ENCODE measurements around the gene NEURL1.
"Not testable (repeated sequence)": the region's sequence is repeated elsewhere in the genome, so short reads cannot be mapped to it uniquely, and the experiment has no call there.

NEURL1 gene

GRCh38 chr10:103627111-103627892, 133.8 kb downstream of the NEURL1 start:
- no peak for DNase-seq

- no peak for DNase-seq
These were observed 134.4 kb downstream of the NEURL1 start for GRCh38 chr10:103627893-103628292.

- no peak for DNase-seq
These were observed 136.1 kb downstream of the NEURL1 start for GRCh38 chr10:103629581-103629980.

- DNase-seq = no peak
These were observed 136.7 kb downstream of the NEURL1 start for GRCh38 chr10:103630156-103630555.

DNA sequence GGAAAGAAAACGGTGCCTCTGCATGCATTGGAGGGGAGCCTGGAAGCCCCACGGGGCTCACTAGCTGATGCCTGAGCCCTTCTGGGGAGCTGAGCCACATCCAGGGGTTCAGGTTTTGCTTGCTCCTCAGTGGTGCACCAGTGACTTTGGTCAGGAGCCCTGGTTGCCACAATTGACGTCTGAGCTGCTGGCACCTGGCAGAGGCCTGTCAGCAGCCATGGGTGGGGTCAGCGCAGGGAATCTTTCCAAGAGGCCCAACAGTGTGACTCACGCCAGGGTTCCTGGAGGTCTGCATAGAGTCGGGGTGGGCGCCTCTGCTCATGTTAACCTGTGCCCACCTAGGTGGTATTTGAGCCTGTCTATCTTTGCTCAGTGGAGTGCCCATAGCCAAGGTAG, 138.7 kb downstream of the NEURL1 start:
- DNase-seq = no peak

DNA sequence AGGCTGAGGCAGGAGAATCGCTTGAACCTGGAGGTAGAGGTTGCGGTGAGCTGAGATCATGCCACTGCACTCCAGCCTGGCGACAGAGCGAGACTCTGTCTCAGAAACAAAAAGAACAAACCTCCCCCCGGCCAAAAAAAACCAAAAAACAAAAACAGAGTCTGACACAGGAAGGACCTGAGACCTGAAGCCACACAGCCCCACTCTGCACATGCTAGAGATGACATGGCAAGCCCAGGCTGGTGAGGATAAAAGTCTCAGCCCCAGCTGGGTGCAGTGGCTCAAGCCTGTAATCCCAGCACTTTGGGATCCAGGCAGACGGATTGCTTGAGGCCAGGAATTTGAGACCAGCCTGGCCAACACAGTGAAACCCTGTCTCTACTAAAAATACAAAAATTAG, 139.4 kb downstream of the NEURL1 start:
- DNase-seq = not testable (repeated sequence)

GRCh38 chr10:103633846-103634245, 140.3 kb downstream of the NEURL1 start:
- DNase-seq = no peak

- DNase-seq = no peak
These were observed 142.1 kb downstream of the NEURL1 start for GRCh38 chr10:103635580-103635979.

- no peak for DNase-seq
These were observed 143.0 kb downstream of the NEURL1 start for GRCh38 chr10:103636492-103636891.

DNA sequence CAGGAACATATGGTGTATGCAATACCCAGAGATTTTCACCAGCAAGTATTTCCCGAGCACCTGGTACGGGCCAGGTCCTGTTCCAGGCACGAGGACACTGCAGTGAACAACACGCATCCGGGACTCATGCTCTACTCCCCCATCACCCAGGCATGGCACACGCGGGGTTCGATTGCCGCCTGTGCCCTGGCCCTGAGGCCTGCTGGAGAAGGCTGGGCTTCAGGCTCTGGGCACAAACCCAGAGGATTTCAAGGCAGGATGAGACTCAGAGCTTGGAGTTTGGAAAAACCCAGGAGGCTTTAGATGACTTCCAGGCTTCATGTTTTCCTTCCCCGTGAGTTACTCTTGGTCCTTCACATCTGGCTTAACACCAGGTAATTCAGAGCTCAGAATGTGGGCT, 143.5 kb downstream of the NEURL1 start:
- DNase-seq = no peak

DNA sequence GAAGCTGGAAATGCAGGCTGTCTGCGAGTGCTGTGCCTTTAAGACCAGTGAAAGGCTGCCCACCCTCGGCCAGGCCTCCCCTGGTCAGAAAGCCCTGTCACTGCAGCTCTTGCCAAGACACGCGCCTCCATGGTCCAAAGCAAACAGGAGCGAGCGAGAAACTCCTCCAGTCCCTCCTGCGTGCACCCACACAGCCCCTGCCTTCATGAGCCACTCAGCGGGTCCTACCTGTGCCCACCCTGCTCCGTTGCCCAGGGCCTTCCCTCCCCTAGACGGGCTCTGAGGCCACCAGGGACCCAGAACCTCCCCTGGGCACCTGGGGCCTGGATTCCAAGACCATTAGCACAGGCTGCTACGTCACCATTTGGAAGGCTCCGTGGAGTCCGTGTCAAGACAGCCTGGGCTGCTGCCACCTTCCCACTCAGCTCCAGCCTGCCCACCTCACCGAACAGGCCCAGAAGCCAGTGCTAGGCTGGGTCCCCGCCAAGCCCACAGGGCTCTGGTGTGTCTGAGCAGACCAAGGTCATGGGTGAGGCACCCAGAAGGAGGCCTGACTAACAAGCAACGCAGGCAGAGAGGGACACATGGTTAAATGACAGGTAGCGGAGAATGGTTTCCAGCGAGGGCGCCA, 144.5 kb downstream of the NEURL1 start:
- DNase-seq = no peak

GRCh38 chr10:103638948-103639347, 145.4 kb downstream of the NEURL1 start:
- DNase-seq = no peak

DNA sequence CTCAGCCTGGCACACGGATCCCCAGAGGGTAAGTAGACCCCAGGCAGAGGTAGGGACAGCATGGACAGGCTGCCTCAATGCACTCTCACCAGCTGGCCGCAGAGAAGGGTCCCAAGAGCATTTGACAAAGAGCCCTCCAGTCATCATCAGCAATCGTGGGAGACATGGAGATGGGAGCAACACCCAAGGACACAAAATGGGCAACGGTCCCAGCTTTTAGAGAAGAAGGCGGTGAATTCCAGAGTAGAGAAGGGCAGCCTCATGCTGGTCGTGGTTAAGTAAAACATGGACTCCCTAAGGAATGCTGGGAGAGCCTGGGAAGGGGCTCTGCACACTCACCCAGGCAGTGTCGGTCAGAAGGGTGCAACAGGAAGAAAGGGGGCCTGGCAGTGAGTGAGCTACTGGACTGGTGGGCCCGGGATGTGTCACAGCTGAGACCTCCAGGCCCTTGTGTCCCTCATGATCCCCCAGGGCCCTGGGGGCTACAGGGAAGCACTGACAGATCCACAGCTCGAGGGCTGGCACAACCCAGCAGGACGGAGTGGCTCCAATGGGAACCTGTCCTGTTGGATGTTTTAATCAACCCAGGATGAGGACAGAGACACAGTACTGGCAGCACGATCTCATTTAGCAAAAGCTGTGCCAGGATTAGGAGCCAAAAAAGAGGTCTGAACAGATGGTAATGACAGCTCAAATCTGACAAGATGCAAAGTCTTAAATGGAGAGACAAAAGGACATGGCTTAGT, 147.1 kb downstream of the NEURL1 start:
- DNase-seq = no peak

DNA sequence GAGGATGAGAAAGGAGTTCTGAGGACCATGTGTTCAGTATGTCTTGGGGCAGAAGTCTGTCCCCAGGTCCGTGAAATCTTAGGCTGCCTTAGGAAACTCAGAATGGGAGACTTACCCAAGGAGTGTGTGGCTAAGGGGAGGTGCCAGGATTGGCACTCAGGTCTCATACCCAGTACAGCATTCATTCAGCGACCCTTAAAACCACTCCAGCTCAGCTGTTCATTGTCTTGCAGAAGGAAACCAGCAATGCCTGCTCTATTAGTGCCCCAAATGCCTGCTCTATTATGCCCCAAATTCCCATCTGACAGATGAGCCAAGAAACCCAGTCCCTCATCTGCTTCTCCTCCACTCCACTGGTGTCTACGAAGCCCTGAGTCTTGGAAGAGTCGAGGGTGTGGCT, 147.8 kb downstream of the NEURL1 start:
- DNase-seq = no peak
